ENCODE results near the gene ZNF492.

- TF ChIP-seq CTCF (conservative IDR thresholded peaks at IDR 0.05; ENCODE audit: low read length) = no peak
- no peak for TF ChIP-seq EZH2phosphoT487 (IDR thresholded peaks at IDR 0.05; ENCODE audit: borderline replicate concordance)
These were observed 24.5 kb upstream of the ZNF492 start for GRCh38 chr19:22609630-22610029.

All from Loucy (cell line).